HG02938 (cell line): ENCODE data around the gene SPACDR.
"Not testable (repeated sequence)": the region's sequence is repeated elsewhere in the genome, so short reads cannot be mapped to it uniquely, and the experiment has no call there.

Source experiments
- ATAC-seq: cut with Tn5 transposase; IDR thresholded peaks from one replicate; pipeline ENCODE4 v1.9.1; 2021; ENCODE audit warnings: mild to moderate bottlenecking, moderate library complexity; ENCODE audit not compliant: unreplicated experiment

Gene SPACDR

DNA sequence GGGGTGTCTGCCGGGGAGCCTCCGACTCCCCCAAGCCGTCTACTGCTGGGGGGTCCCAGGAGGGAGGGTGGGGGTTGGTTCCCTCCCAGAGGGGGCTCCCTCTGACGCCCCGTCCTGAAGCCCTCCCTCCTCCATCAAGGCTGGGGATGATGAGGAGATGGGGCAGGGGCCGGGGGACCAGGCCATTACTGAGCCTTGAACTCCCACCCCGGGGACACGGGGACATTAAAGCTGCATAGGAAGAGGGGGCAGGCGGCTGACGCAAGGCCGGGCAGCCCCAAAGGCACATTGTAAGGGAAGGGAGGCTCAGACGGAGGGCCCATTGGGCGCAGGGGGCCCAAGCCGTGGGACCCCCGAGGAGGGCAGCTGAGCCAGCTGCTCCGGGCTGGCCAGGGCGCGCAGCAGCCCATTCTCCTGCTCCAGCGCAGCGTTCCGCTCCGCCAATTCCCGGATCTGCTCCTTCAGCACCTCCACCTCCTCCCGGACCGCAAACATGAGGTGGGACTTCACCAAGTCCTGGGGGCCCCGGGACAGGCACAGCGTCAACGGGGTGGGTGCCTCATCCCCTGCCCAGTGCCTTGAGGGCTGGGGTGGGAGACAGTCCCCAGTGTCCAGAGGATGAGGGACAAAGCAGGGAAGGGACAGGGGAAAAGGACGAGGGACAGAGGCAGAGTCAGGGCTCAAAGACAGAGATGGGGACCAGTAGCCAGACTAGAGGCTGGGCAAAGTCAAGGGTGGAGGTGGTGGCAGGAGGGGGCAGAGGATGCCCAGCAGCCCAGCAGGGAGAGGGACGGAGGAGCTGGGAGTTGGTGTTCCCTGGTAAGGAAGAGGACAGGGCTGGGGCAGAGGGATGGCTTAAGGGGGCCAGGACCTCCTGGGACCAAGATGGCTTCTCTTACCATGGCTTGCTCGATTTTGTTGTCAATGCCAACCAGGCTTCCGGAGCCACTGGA is 2.9 kb upstream of the SPACDR start:
- no peak for ATAC-seq

DNA sequence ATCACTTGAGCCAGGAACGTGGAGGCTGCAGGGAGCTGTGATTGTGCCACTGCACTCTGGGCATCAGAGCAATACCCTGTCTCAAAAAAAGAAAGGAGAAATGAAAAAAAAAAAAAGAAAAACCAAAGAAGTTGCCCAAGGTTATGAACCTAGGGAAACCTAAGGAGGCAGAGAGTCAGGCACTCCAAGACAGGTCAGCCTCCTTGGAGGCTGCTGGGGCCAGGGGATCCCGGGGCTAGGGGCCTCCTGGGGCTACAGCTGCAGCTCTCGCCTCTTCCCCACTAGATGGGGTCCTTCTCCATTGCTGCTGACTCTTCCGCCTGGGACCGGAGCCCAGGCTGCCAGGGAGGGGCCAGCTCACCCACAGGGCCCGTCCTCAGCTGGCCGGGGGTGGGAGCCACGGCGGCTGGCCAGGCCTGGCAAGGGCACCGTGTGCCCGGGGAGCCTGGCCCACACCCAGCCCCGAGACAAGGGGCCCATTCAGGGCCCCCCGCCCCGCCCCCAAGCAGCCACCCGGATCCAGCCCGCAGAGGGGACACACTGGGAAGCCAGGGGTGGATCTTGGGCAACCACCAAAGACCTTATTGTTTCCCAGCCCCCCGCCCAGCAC is 1.7 kb upstream of the SPACDR start:
- no peak for ATAC-seq

DNA sequence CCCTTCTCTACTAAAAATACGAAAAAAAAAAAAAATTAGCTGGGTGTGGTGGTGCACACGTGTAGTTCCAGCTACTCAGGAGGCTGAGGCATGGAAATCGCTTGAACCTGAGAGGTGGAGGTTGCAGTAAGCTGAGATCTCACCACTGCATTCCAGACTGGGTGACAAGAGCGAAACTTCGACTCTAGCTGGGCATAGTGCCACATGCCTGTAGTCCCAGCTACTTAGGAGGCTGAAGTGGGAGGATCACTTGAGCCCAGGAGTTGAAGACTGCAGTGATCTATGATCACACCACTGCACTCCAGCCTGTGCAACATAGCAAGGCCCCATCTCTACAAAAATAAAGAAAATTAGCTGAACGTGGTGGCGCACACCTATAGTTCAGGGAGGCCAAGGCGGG is 1.2 kb upstream of the SPACDR start:
- ATAC-seq, result no peak

GRCh38 chr7:100464791-100465190 is 731 bp upstream of the SPACDR start:
- no peak for ATAC-seq

DNA sequence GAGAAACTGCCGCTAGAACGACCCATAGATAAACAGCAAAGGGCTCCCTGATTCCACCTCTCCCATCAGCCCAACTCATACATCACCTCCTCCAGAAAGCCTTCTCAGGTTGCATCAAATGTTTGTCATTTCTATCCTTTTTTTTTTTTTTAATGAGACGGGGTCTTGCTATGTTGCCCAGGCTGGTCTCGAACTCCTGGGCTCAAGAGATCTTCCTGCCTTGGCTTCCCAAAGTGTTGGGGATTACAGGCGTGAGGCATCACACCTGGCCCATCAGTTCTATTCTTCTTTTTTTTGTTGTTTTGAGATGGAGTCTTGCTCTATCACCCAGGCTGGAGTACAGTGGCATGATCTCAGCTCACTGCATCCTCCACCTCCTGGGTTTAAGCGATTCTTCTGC is 7.0 kb downstream of the SPACDR start:
- ATAC-seq, result no peak

DNA sequence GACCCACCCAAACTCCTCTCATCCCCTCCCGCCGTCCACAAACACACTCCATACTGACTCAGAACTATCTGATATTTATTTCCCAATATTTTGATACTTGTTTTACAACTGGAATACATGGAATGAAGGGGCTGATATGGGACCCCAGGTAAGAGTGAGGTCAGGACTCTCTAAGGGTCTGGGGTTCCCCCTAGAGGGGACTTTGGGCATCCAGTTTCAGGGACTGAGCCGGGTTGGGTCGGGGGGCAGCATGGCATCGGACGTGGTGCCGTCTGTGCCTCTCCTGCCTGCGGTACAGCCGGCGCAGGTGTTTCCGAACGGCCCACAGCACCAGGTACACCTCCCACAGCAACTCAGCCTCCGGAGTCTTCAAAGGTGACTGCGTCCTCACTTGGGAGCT is 7.5 kb downstream of the SPACDR start:
- ATAC-seq, result no peak

GRCh38 chr7:100455206-100455605 is 8.9 kb downstream of the SPACDR start:
- ATAC-seq, result no peak

- not testable (repeated sequence) for ATAC-seq
Measured at GRCh38 chr7:100453854-100454253, 10.2 kb downstream of the SPACDR start.

DNA sequence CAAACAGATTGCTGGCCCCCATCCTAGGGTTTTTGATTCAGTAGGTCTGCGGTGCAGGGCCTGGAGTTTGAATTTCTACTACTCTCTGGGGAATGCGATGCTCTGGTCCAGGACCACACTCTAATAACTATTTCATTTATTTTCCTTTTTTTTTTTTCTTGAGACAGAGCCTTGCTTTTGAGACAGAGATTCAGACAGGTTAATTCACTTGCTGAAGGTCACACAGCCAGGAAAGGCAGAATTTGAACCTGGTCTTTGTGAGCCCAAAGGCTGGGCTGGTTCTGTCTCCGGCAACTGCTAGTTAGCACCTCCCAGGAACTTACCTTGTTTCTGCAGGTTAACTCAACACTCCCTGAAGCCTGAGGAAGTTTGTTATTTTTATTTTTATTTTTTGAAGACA is 11.5 kb downstream of the SPACDR start:
- ATAC-seq, result no peak

DNA sequence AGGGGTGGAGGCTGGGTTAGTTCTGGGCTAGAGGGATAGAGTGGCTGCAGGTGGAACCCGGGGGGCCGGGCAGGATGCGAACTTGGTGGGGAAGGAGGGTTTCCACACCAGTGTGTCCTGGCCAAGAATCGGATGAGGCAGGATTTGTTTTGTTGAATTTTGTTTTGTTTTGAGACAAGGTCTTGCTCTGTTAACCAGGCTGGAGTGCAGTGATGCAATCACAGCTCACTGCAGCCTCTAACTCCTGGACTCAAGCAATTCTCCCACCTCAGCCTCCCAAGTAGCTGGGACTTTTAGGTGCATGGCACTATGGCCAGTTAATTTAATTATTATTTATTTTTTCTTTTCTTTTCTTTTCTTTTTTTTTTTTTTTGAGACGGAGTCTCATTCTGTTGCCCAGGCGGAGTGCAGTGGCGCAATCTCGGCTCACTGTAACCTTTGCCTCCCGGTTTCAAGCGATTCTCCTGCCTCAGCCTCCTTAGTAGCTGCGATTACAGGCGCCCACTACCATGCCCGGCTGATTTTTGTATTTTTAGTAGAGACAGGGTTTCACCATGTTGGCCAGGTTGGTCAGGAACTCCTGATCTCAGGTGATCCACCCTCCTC is 14.8 kb downstream of the SPACDR start:
- no peak for ATAC-seq

DNA sequence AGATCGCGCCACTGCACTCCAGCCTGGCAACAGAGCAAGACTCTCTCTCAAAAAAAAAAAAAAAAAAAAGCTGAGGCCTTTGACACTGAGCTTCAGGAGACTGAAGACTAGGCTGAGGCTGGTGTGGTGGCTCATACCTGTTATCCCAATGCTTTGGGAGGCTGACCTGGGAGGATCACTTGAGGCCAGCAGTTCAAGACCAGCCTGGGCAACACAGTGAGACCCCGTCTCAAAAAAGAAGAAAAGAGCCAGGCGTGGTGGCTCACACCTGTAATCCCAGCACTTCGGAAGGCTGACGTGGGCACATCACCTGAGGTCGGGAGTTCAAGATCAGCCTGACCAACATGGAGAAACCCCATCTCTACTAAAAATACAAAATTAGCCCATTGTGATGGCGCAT is 16.7 kb downstream of the SPACDR start:
- ATAC-seq, result not testable (repeated sequence)

GRCh38 chr7:100446040-100446439 is 18.0 kb downstream of the SPACDR start:
- ATAC-seq, result no peak

- ATAC-seq, result no peak
Measured at GRCh38 chr7:100444311-100445278, 19.5 kb downstream of the SPACDR start.

DNA sequence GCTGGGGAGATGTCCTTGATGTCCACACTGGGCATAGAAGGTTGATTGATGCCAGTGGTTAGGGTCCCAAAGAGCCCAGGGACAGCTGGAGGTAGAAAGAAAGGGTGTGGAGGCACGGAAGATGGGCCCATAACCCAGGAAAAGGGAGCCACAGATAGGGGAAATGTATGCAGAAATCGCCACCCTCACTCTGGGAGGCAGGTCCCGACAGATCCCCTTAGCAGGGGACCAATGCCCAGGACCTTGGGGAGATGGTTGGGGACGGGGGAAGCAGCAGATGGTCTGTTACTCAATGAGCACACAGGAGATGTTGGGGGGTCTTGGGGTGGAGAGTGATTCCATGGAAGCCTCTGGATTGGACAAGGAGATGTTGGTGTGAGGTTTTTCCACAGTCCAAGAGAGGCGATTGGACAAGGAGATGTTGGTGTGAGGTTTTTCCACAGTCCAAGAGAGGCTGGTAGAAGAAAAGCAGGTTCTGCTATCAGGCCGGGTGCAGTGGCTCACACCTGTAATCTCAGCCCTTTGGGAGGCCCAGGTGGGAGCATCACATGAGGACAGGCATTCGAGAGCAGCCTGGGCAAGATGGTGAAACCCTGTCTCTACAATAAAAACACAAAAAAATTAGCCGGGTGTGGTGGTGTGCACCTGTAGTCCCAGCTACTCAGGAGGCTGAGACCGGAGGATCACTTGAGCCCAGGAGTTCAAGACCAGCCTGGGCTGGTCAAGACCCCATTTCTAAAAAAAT is 20.8 kb downstream of the SPACDR start:
- no peak for ATAC-seq

DNA sequence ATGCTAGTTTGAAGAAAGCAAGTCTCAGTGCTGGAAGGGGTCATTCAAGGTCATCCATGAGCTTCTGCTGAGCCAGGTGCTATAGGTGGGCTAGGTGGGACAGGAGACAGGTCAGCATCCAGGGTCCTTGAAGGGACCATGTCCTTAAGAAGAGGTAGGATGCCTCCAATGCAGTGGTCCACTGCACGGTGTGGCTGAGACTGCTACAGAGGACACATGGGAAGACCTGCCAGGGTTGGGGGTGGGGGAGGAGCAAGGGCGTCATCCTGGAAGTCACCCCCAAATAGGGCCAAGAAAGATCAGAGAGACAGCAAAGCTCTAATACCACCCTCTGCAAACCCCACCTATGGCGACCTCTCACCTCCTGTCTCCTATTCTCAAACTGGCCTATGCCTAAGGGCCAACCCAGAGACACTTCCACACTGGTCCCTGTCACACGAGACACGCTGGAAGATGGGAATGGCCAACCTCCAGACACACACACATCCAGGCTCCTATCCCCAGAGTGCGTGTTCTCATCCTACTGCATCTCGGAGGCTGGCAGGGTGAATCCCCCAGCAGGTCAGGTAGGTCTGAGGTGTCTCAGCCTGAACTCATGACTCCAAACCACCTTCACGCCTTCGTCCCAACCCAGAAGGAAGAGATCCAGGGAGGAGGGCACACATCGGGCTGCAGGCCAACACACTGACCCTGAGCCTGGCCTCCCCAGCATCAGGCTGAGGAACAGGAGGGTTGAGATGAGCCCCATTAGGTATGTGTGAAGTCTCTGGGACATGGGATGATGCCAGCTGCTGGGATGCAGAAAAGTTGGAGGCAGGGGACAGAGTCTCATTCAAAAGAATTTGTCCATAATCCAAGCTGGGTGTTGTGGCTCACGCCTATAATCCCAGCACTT is 22.2 kb downstream of the SPACDR start:
- ATAC-seq, result no peak

GRCh38 chr7:100439244-100439643 is 24.8 kb downstream of the SPACDR start:
- not testable (repeated sequence) for ATAC-seq

- ATAC-seq, result not testable (repeated sequence)
Measured at GRCh38 chr7:100438731-100439130, 25.3 kb downstream of the SPACDR start.

DNA sequence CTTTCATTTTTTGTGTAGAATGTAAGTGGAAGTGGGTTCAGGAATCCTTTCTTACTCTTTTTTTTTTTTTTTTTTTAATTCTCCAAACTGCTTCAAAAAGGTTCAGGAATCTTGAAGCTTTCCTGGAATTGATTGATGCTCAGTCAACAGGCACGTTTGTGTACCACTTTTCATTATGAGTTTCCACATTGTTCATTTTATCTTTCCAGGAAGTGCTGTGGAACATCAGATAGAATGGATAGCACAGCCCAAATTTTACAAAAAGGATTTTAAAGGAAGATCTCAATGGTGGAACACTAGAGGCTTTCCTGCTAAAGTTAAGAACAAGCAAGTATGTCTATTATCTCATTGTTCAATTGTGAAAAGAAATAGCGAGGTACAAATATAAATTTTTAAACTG is 25.9 kb downstream of the SPACDR start:
- ATAC-seq, result no peak
